ENCODE measurements around the gene AFG3L2.

DNA sequence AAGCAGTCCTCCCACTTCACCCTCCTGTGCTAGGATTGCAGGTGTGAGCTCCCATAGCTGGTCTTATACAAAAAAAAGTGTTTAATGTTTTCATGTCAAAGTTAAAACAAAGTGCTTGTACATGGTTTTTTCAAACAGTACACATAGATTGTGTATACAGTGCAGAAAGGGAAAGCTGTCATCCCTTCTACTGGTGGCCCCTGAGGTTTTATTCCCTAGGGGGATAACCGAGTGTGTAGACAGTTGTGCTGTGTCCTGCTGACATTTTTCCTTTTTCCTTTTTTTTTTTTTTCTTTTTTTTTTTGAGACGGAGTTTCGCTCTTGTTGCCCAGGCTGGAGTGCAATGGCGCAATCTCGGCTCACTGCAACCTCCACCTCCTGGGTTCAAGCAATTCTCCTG lies 58.2 kb downstream of the AFG3L2 start:
- TF ChIP-seq, protein P1, sequence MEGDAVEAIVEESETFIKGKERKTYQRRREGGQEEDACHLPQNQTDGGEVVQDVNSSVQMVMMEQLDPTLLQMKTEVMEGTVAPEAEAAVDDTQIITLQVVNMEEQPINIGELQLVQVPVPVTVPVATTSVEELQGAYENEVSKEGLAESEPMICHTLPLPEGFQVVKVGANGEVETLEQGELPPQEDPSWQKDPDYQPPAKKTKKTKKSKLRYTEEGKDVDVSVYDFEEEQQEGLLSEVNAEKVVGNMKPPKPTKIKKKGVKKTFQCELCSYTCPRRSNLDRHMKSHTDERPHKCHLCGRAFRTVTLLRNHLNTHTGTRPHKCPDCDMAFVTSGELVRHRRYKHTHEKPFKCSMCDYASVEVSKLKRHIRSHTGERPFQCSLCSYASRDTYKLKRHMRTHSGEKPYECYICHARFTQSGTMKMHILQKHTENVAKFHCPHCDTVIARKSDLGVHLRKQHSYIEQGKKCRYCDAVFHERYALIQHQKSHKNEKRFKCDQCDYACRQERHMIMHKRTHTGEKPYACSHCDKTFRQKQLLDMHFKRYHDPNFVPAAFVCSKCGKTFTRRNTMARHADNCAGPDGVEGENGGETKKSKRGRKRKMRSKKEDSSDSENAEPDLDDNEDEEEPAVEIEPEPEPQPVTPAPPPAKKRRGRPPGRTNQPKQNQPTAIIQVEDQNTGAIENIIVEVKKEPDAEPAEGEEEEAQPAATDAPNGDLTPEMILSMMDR (IDR thresholded peaks at IDR 0.05), result no peak
- TF ChIP-seq POLR2A (IDR thresholded peaks at IDR 0.05), result no peak
